Lower leg skin (tissue), 3 donors: ENCODE measurements around the gene C10orf53.

Experiments
- CTCF ChIP-seq, 3 donors: fragments of 450-650 bp; IDR thresholded peaks; one replicate each; pipeline ENCODE4 v1.5.1; 2016; ENCODE audit warnings: antibody characterized with exemption in 3 of 3, mild to moderate bottlenecking in 3 of 3, moderate library complexity in 2 of 3
- POLR2A ChIP-seq, 2 donors: fragments of 450-650 bp; IDR thresholded peaks; one replicate each; pipeline ENCODE4 v1.6.1; 2016 to 2017; ENCODE audit warnings: antibody characterized with exemption in 2 of 2, mild to moderate bottlenecking in 1 of 2, moderate library complexity in 1 of 2

GRCh38 chr10:49700211-49700610 lies 20.8 kb downstream of the C10orf53 start:
- TF ChIP-seq CTCF (IDR thresholded peaks at IDR 0.05) = no peak
- TF ChIP-seq POLR2A (IDR thresholded peaks at IDR 0.05) = no peak
